Inflammatory macrophage (primary cell): ENCODE measurements around the gene DEFB126.
"Not testable (repeated sequence)": the region's sequence is repeated elsewhere in the genome, so short reads cannot be mapped to it uniquely, and the experiment has no call there.

ENCODE experiments used
- DNase-seq, 2 donors: peaks; one replicate each; pipeline ENCODE4 v3.0.0-alpha.2; 2020 to 2022
- total RNA-seq, 18 experiments: gene quantifications; one replicate each; lab custom pipeline; 2026; ENCODE audit warnings: mixed read lengths in 6 of 18, inconsistent platforms in 2 of 18; lab: John Stamatoyannopoulos, UW

DEFB126 gene, protein sequence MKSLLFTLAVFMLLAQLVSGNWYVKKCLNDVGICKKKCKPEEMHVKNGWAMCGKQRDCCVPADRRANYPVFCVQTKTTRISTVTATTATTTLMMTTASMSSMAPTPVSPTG
- 0 to 0.03 (median 0) reads per million in 18 experiments for total RNA-seq

DNA sequence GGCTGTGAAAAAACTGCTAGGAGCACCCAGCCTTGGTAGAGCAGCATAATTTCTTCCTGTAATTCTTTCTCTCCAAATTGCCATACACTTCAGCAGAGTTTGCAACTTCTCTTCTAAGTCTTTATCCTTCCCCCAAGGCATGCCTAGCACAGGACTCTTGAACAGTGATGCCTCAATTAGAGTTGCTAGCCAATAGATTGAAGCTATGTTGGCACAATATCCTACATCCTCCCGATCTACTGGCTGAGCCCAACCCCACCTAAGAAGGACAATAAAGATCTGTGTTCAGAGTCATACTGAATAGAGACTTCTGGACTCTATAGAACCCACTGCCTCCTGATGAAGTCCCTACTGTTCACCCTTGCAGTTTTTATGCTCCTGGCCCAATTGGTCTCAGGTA lies at the start of gene DEFB126:
DEFB126 (plus strand) TSS at position 301 of the 400 bp plus-strand sequence; CDS start at position 340, 39 bp downstream.
- no peak for DNase-seq

DNA sequence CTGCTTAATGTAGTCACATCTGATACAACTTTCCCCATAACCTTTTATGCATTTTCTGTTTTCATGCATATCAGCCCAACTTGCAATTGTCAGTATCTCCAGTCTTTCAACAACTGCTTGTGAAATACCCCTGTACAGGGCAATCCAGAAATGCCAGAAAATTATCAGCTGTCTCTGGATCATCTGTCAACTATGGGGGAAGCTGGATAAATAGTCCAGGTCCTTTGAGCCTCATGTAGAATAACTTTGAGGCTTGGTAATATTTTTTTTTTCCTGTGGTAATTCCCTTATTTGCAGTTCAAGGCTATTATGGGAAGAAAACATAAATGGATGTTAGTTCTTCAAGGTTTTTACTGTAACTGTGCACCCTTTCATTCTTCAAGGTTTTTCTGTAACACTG lies 48.7 kb upstream of the DEFB126 start:
- DNase-seq: no peak

- DNase-seq: no peak
Measured at GRCh38 chr20:95215-95614, 47.2 kb upstream of the DEFB126 start.

GRCh38 chr20:97691-98090 lies 44.7 kb upstream of the DEFB126 start:
- not testable (repeated sequence) for DNase-seq

GRCh38 chr20:101975-102374 lies 40.4 kb upstream of the DEFB126 start:
- no peak for DNase-seq

DNA sequence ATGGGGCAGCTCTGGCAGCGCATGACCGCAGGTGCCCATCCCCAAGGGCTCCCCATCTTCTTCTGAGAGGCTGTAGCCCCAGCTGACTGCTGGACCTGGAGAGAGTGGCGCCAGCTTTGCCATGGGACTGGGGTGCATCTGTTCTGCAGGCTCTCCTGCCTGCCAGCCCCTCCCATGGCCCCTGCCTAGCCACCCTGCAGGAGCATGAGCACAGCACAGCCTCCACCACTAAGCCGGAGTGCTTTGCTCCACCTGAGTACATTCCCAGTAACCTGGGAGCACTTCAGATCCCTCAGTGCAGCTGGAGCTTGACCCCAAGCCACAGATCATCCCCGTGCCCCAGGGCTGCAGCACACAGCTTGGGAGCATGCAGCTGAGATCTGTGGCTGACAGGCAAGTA lies 38.9 kb upstream of the DEFB126 start:
- DNase-seq: no peak

- DNase-seq: no peak
Measured at GRCh38 chr20:112396-112795, 30.0 kb upstream of the DEFB126 start.

- no peak for DNase-seq
Measured at GRCh38 chr20:117518-117917, 24.9 kb upstream of the DEFB126 start.

GRCh38 chr20:129786-130323 lies 12.5 kb upstream of the DEFB126 start:
- not testable (repeated sequence) for DNase-seq

DNA sequence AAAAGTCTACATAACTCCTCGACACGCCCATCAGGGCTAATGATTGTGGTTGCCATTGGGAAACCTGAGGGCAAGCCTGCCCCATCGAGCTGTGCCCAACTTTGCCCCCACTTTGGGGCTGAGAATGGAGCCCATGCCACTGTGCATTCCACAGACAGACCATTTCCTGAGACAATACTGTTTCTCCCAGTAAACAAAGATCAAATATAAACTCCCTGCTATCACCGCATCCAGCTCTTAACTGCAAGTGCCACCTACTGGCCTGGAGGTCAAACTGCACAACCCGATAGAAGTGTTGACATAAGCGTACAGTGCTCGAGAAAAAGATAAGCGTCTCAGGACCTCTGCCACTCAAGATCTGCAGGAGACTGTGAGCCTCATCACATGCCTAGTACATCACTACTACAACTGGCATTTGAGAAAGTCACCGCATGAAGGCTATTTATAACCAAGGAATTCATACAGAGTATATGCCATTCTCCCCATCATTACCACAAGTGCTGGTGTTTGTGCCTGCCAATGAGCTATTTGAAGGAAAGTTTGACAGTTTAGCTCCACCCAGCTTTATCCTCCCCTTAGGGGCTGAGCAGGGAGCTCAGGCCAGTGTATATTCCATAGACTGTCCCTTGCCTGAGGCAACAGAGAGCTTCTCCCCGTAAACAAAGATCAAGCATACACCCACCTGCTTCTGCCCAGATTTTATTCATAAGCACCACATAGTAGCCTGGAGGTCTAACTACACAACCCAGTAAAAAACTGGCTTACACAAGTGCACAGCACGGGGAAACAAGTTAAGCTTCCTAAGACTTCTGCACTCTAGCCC lies 4.5 kb upstream of the DEFB126 start:
- DNase-seq: no peak

- DNase-seq: no peak
Measured at GRCh38 chr20:145877-146276, 3.5 kb downstream of the DEFB126 start.

DNA sequence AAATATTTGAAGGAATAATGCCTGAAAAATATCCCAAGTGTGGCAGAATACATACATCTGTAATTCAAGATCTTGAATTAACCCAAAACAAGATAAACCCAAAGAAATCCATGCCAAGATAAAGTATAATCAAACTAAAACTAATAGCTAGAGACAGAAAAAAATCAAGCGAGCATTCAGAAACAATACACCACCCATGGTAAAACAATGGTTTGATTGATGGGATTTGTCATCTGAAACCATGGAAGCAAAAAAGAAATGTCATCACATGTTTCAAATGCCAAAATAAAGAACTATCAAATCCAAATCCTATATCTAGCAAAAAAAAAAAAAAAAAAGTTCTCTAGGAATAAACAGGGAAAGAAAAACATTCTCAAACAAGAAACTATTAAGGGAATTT lies 9.7 kb downstream of the DEFB126 start:
- no peak for DNase-seq

- no peak for DNase-seq
Measured at GRCh38 chr20:157154-157553, 14.8 kb downstream of the DEFB126 start, which contains the start of gene DEFB127. Gene DEFB127, plus strand, starts transcription at chr20:157454. Its CDS starts 91 bp downstream, at chr20:157545.

DNA sequence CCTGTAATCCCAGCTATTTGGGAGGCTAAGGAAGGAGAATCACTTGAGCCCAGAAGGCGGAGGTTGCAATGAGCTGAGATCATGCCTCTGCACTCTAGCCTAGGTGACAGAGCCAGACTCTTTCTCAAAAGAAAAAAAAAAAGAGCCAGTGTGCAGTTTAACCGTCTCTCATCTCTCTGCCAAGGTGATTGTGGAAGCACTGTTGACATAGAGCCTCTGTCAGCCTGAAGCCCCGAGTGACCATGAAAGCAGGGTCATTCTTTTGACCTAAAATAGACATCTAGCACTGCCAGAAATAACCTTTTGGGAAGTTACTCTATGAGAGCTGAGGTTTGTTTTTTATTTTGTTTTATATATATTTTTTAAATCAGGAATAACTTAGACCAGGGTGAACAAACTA lies 22.2 kb downstream of the DEFB126 start:
- DNase-seq: no peak

- no peak for DNase-seq
Measured at GRCh38 chr20:168876-169275, 26.5 kb downstream of the DEFB126 start.

DNA sequence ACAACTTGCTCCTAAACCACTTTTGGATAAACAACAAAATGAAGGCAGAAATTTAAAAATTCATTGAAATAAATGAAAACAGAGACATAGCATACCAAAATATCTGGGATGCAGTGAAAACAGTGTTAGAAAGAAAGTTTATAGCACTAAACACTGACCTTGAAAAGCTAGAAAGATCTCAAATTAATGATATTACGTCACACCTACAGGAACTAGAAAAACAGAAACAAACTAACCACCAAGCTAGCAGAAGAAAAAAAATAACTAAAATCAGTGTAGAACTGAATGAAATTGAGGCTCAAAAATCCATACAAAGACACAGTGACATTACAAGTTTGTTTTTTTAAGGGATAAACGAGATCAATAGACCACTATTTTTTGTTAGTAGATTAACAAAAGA lies 41.9 kb downstream of the DEFB126 start:
- DNase-seq: no peak

- DNase-seq: no peak
Measured at GRCh38 chr20:187733-188132, 45.3 kb downstream of the DEFB126 start.

DNA sequence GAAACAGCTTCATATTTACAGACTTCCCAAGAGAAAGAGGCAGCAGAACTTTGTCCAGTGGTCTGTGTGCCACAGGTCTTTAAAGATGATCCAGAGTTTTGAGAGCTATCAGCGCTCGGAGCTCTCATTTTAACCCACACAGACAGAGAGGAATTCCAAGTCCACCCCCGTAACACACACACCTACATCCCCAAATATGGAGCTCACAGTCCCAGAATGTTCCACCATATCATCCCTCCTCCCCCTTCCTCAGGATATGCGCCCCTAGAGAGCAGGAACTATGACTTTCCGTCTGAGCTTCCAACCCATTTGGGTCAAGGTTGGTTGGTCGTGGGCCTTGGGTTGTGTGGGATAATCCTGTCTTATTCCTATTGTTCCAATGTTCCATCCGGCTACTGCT lies 47.2 kb downstream of the DEFB126 start, which contains the start of gene DEFB128:
DEFB128 (minus strand) TSS at position 101 of the 400 bp plus-strand sequence; CDS start at position 13, 88 bp downstream.
- no peak for DNase-seq
